ENCODE results near the gene TESMIN. TPM values are rescaled to one million over a fixed set of nuclear protein-coding genes. Genes with fewer than 3 reads are reported as not detected.

TESMIN gene
- total RNA-seq, 4 donors from 2014 or later, result 1.00 to 7.5 (median 4.2) TPM

DNA sequence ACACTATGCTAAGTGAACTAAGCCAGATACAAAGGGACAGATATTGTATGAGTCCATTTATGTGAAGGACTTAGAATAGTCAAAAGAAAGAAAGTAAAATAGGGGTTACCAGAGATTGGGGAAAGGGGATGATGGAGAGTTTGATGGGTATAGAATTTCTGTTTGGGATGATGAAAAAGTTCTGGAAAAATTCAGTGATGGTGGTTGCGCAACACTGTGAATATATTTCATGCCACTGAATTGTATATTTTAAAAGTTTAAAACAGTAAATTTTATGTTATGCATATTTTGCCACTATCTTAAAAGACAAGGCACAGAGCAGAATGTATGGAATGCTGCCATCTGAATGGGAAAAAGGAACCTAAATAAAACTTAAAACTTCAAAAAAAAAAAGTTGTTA, 29.2 kb downstream of the TESMIN start:
- TF ChIP-seq, protein P1, sequence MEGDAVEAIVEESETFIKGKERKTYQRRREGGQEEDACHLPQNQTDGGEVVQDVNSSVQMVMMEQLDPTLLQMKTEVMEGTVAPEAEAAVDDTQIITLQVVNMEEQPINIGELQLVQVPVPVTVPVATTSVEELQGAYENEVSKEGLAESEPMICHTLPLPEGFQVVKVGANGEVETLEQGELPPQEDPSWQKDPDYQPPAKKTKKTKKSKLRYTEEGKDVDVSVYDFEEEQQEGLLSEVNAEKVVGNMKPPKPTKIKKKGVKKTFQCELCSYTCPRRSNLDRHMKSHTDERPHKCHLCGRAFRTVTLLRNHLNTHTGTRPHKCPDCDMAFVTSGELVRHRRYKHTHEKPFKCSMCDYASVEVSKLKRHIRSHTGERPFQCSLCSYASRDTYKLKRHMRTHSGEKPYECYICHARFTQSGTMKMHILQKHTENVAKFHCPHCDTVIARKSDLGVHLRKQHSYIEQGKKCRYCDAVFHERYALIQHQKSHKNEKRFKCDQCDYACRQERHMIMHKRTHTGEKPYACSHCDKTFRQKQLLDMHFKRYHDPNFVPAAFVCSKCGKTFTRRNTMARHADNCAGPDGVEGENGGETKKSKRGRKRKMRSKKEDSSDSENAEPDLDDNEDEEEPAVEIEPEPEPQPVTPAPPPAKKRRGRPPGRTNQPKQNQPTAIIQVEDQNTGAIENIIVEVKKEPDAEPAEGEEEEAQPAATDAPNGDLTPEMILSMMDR (IDR thresholded peaks at IDR 0.05), result no peak
- no peak for TF ChIP-seq EP300 (IDR thresholded peaks at IDR 0.05; ENCODE audit: low read depth)
- TF ChIP-seq POLR2AphosphoS5 (IDR thresholded peaks at IDR 0.05), result no peak
- no peak for TF ChIP-seq POLR2A (IDR thresholded peaks at IDR 0.05)
- 97 to 100% methylated on average over 1 of the region's 1 CpG for WGBS, 2 donors (ENCODE audit: low coverage in 1 of 2)
- no peak overlapping the region for H3K27ac ChIP-seq
- H3K9me3 ChIP-seq, result peaks cover 0 to 3% of the 10 kb centered on the region in 2 donors
- intact Hi-C loops (cut with DNase I; ENCODE audit: low total_unique reads) (no loop called here), in situ Hi-C loops (cut with MboI; ENCODE audit: low pct_ligation_motif_present in 1 of 4, low pct_unique_long_range_greater_than_20kb in 1 of 4, low sequenced_read_pairs in 3 of 4) (no loop called here)
- no peak for DNase-seq
- no peaks in the 10 kb centered on the region for H3K4me1 ChIP-seq
- H3K36me3 ChIP-seq, result no peaks in the 10 kb centered on the region
- H3K4me3 ChIP-seq, result no peak overlapping the region
- H3K27me3 ChIP-seq, result no peaks in the 10 kb centered on the region

DNA sequence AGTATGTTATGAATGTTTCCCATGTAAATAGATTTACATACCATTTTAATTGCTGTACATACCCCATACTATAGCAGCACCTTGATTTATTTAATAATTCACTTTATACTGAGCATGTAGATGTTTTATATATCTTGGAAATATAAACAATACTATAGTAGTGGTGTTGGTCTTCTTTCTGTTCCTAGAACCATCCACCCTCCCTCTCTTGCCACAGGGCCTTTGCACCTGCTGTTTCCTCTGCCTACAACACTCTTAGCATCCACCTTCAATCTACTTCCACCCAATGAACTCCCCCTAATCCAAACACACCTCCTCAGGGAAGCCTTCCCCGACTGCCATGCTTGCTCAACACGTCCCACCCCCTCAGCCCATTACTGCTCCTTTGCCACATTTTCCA, 30.2 kb downstream of the TESMIN start:
- Histone ChIP-seq H3K4me1 (no peaks in the 10 kb centered on the region), H3K4me3 (no peak overlapping the region), H3K9me3 (peaks cover 0 to 3% of the 10 kb centered on the region in 2 donors), H3K27ac (no peak overlapping the region), H3K36me3 (no peaks in the 10 kb centered on the region), H3K27me3 (no peaks in the 10 kb centered on the region)
- TF ChIP-seq, protein P1 (IDR thresholded peaks at IDR 0.05), result no peak
- no peak for TF ChIP-seq POLR2A (IDR thresholded peaks at IDR 0.05)
- TF ChIP-seq EP300 (IDR thresholded peaks at IDR 0.05; ENCODE audit: low read depth), result no peak
- TF ChIP-seq POLR2AphosphoS5 (IDR thresholded peaks at IDR 0.05), result no peak
- intact Hi-C loops (cut with DNase I; ENCODE audit: low total_unique reads) (no loop called here), in situ Hi-C loops (cut with MboI; ENCODE audit: low pct_ligation_motif_present in 1 of 4, low pct_unique_long_range_greater_than_20kb in 1 of 4, low sequenced_read_pairs in 3 of 4) (no loop called here)
- 82% methylated on average over 2 of the region's 2 CpGs; no CpG with 5 or more reads in 1 of the 2 donors for WGBS, 2 donors (ENCODE audit: low coverage in 1 of 2)
- DNase-seq, result no peak

GRCh38 chr11:68715456-68716122, 35.7 kb downstream of the TESMIN start:
- intact Hi-C loops (cut with DNase I; ENCODE audit: low total_unique reads) (no loop called here), in situ Hi-C loops (cut with MboI; ENCODE audit: low pct_ligation_motif_present in 1 of 4, low pct_unique_long_range_greater_than_20kb in 1 of 4, low sequenced_read_pairs in 3 of 4) (no loop called here)
- H3K4me3 ChIP-seq, result no peak overlapping the region
- H3K27ac ChIP-seq, result no peak overlapping the region
- H3K4me1 ChIP-seq, result no peaks in the 10 kb centered on the region
- no peak for DNase-seq
- H3K27me3 ChIP-seq, result no peaks in the 10 kb centered on the region
- TF ChIP-seq, protein P1 (IDR thresholded peaks at IDR 0.05), result no peak
- TF ChIP-seq POLR2A (IDR thresholded peaks at IDR 0.05) (no peak), POLR2AphosphoS5 (IDR thresholded peaks at IDR 0.05) (no peak)
- peaks cover 0 to 3% of the 10 kb centered on the region in 2 donors for H3K9me3 ChIP-seq
- 80 to 88% methylated on average over 7 to 11 of the region's 11 CpGs for WGBS, 2 donors (ENCODE audit: low coverage in 1 of 2)
- no peaks in the 10 kb centered on the region for H3K36me3 ChIP-seq

DNA sequence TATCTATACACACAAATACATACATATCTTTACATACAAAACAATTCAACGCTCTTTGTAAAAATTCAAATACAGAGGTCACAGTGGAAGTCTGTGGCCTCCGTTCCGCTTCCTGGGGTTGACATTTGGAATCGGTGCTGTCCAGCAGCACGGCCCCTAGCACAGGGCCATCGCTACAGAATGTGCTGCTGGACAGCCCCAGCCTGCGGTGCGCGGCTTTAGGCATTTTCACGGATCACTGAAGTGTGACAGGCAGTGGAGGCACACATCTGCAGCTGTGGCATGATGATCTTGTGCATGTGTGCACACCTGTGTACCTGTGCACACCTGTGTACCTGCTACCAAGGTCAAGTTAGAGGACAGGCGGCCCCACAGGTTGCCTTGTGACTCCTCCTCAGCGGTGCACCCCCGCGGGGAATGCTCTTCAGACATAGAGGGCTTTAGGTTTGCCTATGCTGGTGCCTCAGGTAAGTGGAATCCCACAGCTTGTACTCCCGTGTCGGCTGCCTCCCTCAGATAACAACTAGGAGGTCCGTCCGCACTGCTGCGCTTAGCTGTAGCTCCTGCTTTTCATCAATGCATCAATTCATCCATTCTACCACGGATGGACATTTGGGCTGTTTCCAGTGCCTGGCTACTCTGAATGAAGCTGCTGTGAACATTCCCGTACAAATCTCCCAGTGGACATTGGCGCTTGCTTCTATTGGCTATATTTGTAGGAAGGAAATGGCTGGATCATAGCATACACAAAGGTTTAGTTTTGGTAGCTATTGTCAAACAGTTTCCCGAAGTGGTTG, 37.1 kb downstream of the TESMIN start:
- Histone ChIP-seq H3K36me3 (no peaks in the 10 kb centered on the region), H3K4me1 (no peaks in the 10 kb centered on the region), H3K27ac (no peak overlapping the region), H3K4me3 (no peak overlapping the region), H3K9me3 (no peaks in the 10 kb centered on the region), H3K27me3 (no peaks in the 10 kb centered on the region)
- intact Hi-C loops (cut with DNase I; ENCODE audit: low total_unique reads), result no loop called here
- TF ChIP-seq, protein P1 (IDR thresholded peaks at IDR 0.05), result no peak
- no peak for TF ChIP-seq EP300 (IDR thresholded peaks at IDR 0.05; ENCODE audit: low read depth)
- no peak for TF ChIP-seq POLR2AphosphoS5 (IDR thresholded peaks at IDR 0.05)
- TF ChIP-seq POLR2A (IDR thresholded peaks at IDR 0.05), result no peak
- in situ Hi-C loops (cut with MboI; ENCODE audit: low pct_ligation_motif_present in 1 of 4, low pct_unique_long_range_greater_than_20kb in 1 of 4, low sequenced_read_pairs in 3 of 4), result no loop called here
- 85 to 95% methylated on average over 3 to 23 of the region's 23 CpGs for WGBS, 2 donors (ENCODE audit: low coverage in 1 of 2)
- DNase-seq, result no peak

Measured in transverse colon (tissue), 4 donors.